H9 (cell line): Measurements from ENCODE around the gene F13A1. TPM values are rescaled to one million over a fixed set of nuclear protein-coding genes. Genes with fewer than 3 reads are reported as not detected.

Experiments
- DNase-seq: peaks from one replicate; pipeline ENCODE4 v3.0.0-alpha.2; 2017
- H2AFZ ChIP-seq: one replicate; pipeline ENCODE4 v1.6.1; 2013; ENCODE audit warnings: mild to moderate bottlenecking, low read length, control low read depth, moderate library complexity
- H2AK5ac ChIP-seq: 2 replicates; pipeline ENCODE4 v1.6.1; 2013; ENCODE audit warnings: low read length, control low read depth, mixed read lengths; ENCODE audit not compliant: insufficient read length
- H2BK120ac ChIP-seq: one replicate; pipeline ENCODE4 v1.6.1; 2013; ENCODE audit warnings: low read depth, mild to moderate bottlenecking, low read length, control low read depth, inconsistent platforms; ENCODE audit not compliant: poor library complexity, severe bottlenecking
- H2BK12ac ChIP-seq: 2 replicates; pipeline ENCODE4 v1.6.1; 2013; ENCODE audit warnings: low read length, control low read depth, mixed read lengths, low read depth; ENCODE audit not compliant: insufficient read length
- H2BK15ac ChIP-seq: 2 replicates; pipeline ENCODE4 v1.6.1; 2013; ENCODE audit warnings: low read depth, low read length, control low read depth
- H2BK20ac ChIP-seq: one replicate; pipeline ENCODE4 v1.6.1; 2013; ENCODE audit warnings: low read depth, mild to moderate bottlenecking, low read length, control low read depth, inconsistent platforms; ENCODE audit not compliant: poor library complexity, severe bottlenecking
- H2BK5ac ChIP-seq: 2 replicates; pipeline ENCODE4 v1.6.1; 2013; ENCODE audit warnings: low read length, control low read depth, mixed read lengths; ENCODE audit not compliant: insufficient read length
- H3K14ac ChIP-seq: 2 replicates; pipeline ENCODE4 v1.6.1; 2013; ENCODE audit warnings: low read length, control low read depth; ENCODE audit not compliant: insufficient read depth
- H3K18ac ChIP-seq: 2 replicates; pipeline ENCODE4 v1.6.1; 2013; ENCODE audit warnings: low read depth, mild to moderate bottlenecking, mixed read lengths, low read length, control low read depth; ENCODE audit not compliant: insufficient read length
- H3K23ac ChIP-seq: 2 replicates; pipeline ENCODE4 v1.6.1; 2013; ENCODE audit warnings: low read length, control low read depth, mixed read lengths, low read depth; ENCODE audit not compliant: insufficient read length
- H3K23me2 ChIP-seq: 2 replicates; pipeline ENCODE4 v1.6.1; 2013; ENCODE audit warnings: low read depth, mild to moderate bottlenecking, mixed read lengths, low read length, control low read depth; ENCODE audit not compliant: insufficient read length, poor library complexity, severe bottlenecking
- H3K27ac ChIP-seq: 2 replicates; pipeline ENCODE4 v1.5.1; 2013; ENCODE audit warnings: low read length, control low read depth, mixed read lengths, low read depth; ENCODE audit not compliant: insufficient read length
- H3K27me3 ChIP-seq: 2 replicates; pipeline ENCODE4 v1.6.1; 2013; ENCODE audit warnings: low read length, control low read depth, inconsistent platforms; ENCODE audit not compliant: insufficient read depth
- H3K4ac ChIP-seq: 2 replicates; pipeline ENCODE4 v1.6.1; 2013; ENCODE audit warnings: low read depth, mild to moderate bottlenecking, control low read depth, inconsistent platforms, low read length, moderate library complexity
- H3K4me1 ChIP-seq: 2 replicates; pipeline ENCODE4 v1.6.1; 2013; ENCODE audit warnings: low read length, control low read depth, inconsistent platforms; ENCODE audit not compliant: insufficient read depth
- H3K4me2 ChIP-seq: 2 replicates; pipeline ENCODE4 v1.6.1; 2013; ENCODE audit warnings: low read length, control low read depth, mixed read lengths; ENCODE audit not compliant: insufficient read length, insufficient read depth
- H3K56ac ChIP-seq: 2 replicates; pipeline ENCODE4 v1.6.1; 2013; ENCODE audit warnings: low read depth, mild to moderate bottlenecking, mixed read lengths, low read length, control low read depth; ENCODE audit not compliant: insufficient read length
- H3K79me1 ChIP-seq: 2 replicates; pipeline ENCODE4 v1.6.1; 2013; ENCODE audit warnings: low read depth, mild to moderate bottlenecking, moderate library complexity, low read length, control low read depth, inconsistent platforms; ENCODE audit not compliant: insufficient read depth, poor library complexity, severe bottlenecking
- H3K79me2 ChIP-seq: 2 replicates; pipeline ENCODE4 v1.6.1; 2013; ENCODE audit warnings: low read length, control low read depth, inconsistent platforms; ENCODE audit not compliant: insufficient read depth
- H3K9ac ChIP-seq: 2 replicates; pipeline ENCODE4 v1.6.1; 2013; ENCODE audit warnings: low read length, control low read depth, mixed read lengths; ENCODE audit not compliant: insufficient read length; ENCODE audit errors: extremely low read depth
- H3K9me3 ChIP-seq: one replicate; pipeline ENCODE4 v1.6.1; 2013; ENCODE audit warnings: low read depth, low read length, inconsistent platforms; ENCODE audit not compliant: control insufficient read depth
- H3T11ph ChIP-seq: one replicate; pipeline ENCODE4 v1.6.1; 2013; ENCODE audit warnings: mild to moderate bottlenecking, low read length, control low read depth, inconsistent platforms
- H4K20me1 ChIP-seq: one replicate; pipeline ENCODE4 v1.6.1; 2013; ENCODE audit not compliant: control insufficient read depth, insufficient read length, insufficient read depth
- H4K5ac ChIP-seq: 2 replicates; pipeline ENCODE4 v1.6.1; 2013; ENCODE audit warnings: low read depth, mild to moderate bottlenecking, mixed read lengths, low read length, control low read depth; ENCODE audit not compliant: insufficient read length
- H4K8ac ChIP-seq: replicated peaks from 2 replicates; pipeline ENCODE4 v1.6.1; 2013; ENCODE audit warnings: low read length, control low read depth, mixed read lengths, low read depth; ENCODE audit not compliant: insufficient read length
- H4K91ac ChIP-seq: 2 replicates; pipeline ENCODE4 v1.6.1; 2013; ENCODE audit warnings: low read depth, mild to moderate bottlenecking, moderate library complexity, mixed read lengths, low read length, control low read depth; ENCODE audit not compliant: insufficient read length
- H3K27ac Mint-ChIP-seq, 3 experiments: 2 replicates in 2 of 3; 3 replicates in 1 of 3; pipeline ENCODE4 v1.8.0; 2020 to 2021; ENCODE audit warnings: mixed read lengths in 3 of 3, mild to moderate bottlenecking in 1 of 3, moderate library complexity in 1 of 3
- H3K27me3 Mint-ChIP-seq: 2 replicates; pipeline ENCODE4 v1.8.0; 2021; ENCODE audit warnings: low read depth, mild to moderate bottlenecking, moderate library complexity, mixed read lengths
- H3K36me3 Mint-ChIP-seq, 3 experiments: 2 replicates in 2 of 3; 3 replicates in 1 of 3; pipeline ENCODE4 v1.8.0; 2020 to 2021; ENCODE audit warnings: low read depth in 3 of 3, mixed read lengths in 3 of 3; ENCODE audit not compliant: insufficient read depth in 1 of 3
- H3K4me1 Mint-ChIP-seq, 2 experiments: 2 replicates each; pipeline ENCODE4 v1.8.0; 2020; ENCODE audit warnings: mixed read lengths in 2 of 2
- H3K4me3 Mint-ChIP-seq, 2 experiments: 2 replicates in 1 of 2; 3 replicates in 1 of 2; pipeline ENCODE4 v1.8.0; 2020 to 2021; ENCODE audit warnings: mild to moderate bottlenecking in 2 of 2, mixed read lengths in 2 of 2, moderate library complexity in 1 of 2
- H3K9me3 Mint-ChIP-seq, 2 experiments: 2 replicates in 1 of 2; 3 replicates in 1 of 2; pipeline ENCODE4 v1.8.0; 2020; ENCODE audit warnings: mild to moderate bottlenecking in 2 of 2, mixed read lengths in 2 of 2, moderate library complexity in 1 of 2
- total RNA-seq: library from RNA; stranded (reverse); gene quantifications from 2 replicates; pipeline ENCODE4 v1.2.1, GENCODE V29; 2021
- TF ChIP-seq, protein P1 (sequence below): fragments of 200-600 bp; sonication (generic); conservative IDR thresholded peaks from 3 replicates; pipeline ENCODE4 v1.8.0; 2021; ENCODE audit warnings: antibody characterized with exemption, mild to moderate bottlenecking

Gene F13A1
- total RNA-seq, 1 experiment from 2014 or later, result 0.15 TPM

DNA sequence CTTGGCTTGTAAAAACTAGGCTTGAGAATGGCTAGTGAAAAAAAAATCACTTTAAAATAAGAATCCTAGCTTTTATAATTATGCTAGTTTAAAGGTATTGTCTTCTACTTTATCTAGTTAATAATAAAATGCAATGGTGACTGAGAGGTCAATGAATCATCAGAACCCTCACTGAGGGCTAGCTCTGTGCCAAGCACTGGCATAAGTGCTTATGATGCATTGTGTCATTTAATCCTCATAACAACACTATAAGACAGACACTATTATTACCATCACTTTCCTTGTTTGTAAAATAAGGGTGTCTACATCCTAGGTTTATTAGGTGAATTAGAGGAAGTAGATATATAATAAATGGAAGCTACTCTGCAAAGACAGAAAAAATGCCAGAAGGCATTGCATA is 144.3 kb downstream of the F13A1 start:
- Histone ChIP-seq H3K27ac (no peak overlapping the region), H3T11ph (no peak overlapping the region), H4K5ac (no peak overlapping the region), H2BK15ac (no peak overlapping the region), H4K20me1 (no peaks in the 10 kb centered on the region), H2BK20ac (no peak overlapping the region), H2AK5ac (no peak overlapping the region), H3K18ac (no peak overlapping the region), H3K4me2 (no peak overlapping the region), H4K8ac (no peak overlapping the region), H2BK120ac (no peak overlapping the region), H3K27me3 (no peaks in the 10 kb centered on the region), H3K14ac (no peak overlapping the region), H3K79me2 (no peaks in the 10 kb centered on the region), H3K9ac (no peak overlapping the region), H3K9me3 (no peaks in the 10 kb centered on the region), H4K91ac (no peak overlapping the region), H3K79me1 (no peaks in the 10 kb centered on the region), H3K56ac (no peak overlapping the region), H2BK12ac (no peak overlapping the region), H3K4ac (no peak overlapping the region), H2BK5ac (no peak overlapping the region), H3K23ac (no peak overlapping the region), H2AFZ (no peak overlapping the region), H3K23me2 (no peaks in the 10 kb centered on the region), H3K4me1 (no peaks in the 10 kb centered on the region)
- TF ChIP-seq, protein P1, sequence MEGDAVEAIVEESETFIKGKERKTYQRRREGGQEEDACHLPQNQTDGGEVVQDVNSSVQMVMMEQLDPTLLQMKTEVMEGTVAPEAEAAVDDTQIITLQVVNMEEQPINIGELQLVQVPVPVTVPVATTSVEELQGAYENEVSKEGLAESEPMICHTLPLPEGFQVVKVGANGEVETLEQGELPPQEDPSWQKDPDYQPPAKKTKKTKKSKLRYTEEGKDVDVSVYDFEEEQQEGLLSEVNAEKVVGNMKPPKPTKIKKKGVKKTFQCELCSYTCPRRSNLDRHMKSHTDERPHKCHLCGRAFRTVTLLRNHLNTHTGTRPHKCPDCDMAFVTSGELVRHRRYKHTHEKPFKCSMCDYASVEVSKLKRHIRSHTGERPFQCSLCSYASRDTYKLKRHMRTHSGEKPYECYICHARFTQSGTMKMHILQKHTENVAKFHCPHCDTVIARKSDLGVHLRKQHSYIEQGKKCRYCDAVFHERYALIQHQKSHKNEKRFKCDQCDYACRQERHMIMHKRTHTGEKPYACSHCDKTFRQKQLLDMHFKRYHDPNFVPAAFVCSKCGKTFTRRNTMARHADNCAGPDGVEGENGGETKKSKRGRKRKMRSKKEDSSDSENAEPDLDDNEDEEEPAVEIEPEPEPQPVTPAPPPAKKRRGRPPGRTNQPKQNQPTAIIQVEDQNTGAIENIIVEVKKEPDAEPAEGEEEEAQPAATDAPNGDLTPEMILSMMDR, result no peak
- Mint-ChIP-seq H3K36me3 (no peaks in the 10 kb centered on the region), H3K27me3 (peaks cover 9% of the 10 kb centered on the region), H3K27ac (no peak overlapping the region), H3K4me3 (no peak overlapping the region), H3K9me3 (no peaks in the 10 kb centered on the region), H3K4me1 (peaks cover 4 to 10% of the 10 kb centered on the region in 2 experiments; a peak in 2 of 4 replicates)
- no peak for DNase-seq
